HG03196 (cell line): ENCODE measurements around the gene PTH1R.
A peak's percentile ranks its signal among the peaks of the same experiment; 100 is the strongest.

ENCODE experiments used
- ATAC-seq: cut with Tn5 transposase; IDR thresholded peaks from one replicate; pipeline ENCODE4 v1.9.1; 2021; ENCODE audit not compliant: unreplicated experiment

PTH1R gene

GRCh38 chr3:46877406-46878125 lies at the start of gene PTH1R:
Gene PTH1R, plus strand, starts transcription at chr3:46877721. Its CDS starts 5,839 bp downstream, at chr3:46883560.
- no peak for ATAC-seq

- ATAC-seq: no peak
Measured at GRCh38 chr3:46829699-46830208, 47.8 kb upstream of the PTH1R start.

- no peak for ATAC-seq
Measured at GRCh38 chr3:46830801-46831200, 46.7 kb upstream of the PTH1R start.

- ATAC-seq: no peak
Measured at GRCh38 chr3:46831316-46831715, 46.2 kb upstream of the PTH1R start.

- ATAC-seq: no peak
Measured at GRCh38 chr3:46831841-46832240, 45.7 kb upstream of the PTH1R start.

- no peak for ATAC-seq
Measured at GRCh38 chr3:46833346-46834300, 43.9 kb upstream of the PTH1R start.

GRCh38 chr3:46835054-46835453 lies 42.5 kb upstream of the PTH1R start:
- ATAC-seq: no peak

GRCh38 chr3:46835491-46835890 lies 42.0 kb upstream of the PTH1R start:
- no peak for ATAC-seq

GRCh38 chr3:46838301-46838700 lies 39.2 kb upstream of the PTH1R start:
- no peak for ATAC-seq

- no peak for ATAC-seq
Measured at GRCh38 chr3:46840491-46840890, 37.0 kb upstream of the PTH1R start.

GRCh38 chr3:46843508-46843907 lies 34.0 kb upstream of the PTH1R start:
- ATAC-seq: no peak

GRCh38 chr3:46844397-46844796 lies 33.1 kb upstream of the PTH1R start:
- no peak for ATAC-seq

GRCh38 chr3:46844881-46845312 lies 32.6 kb upstream of the PTH1R start:
- no peak for ATAC-seq

GRCh38 chr3:46845397-46845859 lies 32.1 kb upstream of the PTH1R start:
- no peak for ATAC-seq

GRCh38 chr3:46845860-46846623 lies 31.5 kb upstream of the PTH1R start:
- ATAC-seq: peak; percentile 64

GRCh38 chr3:46846624-46847542 lies 30.6 kb upstream of the PTH1R start:
- ATAC-seq: no peak

- no peak for ATAC-seq
Measured at GRCh38 chr3:46847744-46848143, 29.8 kb upstream of the PTH1R start.

- no peak for ATAC-seq
Measured at GRCh38 chr3:46848271-46849044, 29.1 kb upstream of the PTH1R start.

GRCh38 chr3:46849045-46849631 lies 28.4 kb upstream of the PTH1R start:
- no peak for ATAC-seq
